K562 (cell line): ENCODE data around the gene MEX3D. TPM values are rescaled to one million over a fixed set of nuclear protein-coding genes. Genes with fewer than 3 reads are reported as not detected.

Experiments
- BCOR ChIP-seq: fragments of 450-650 bp; IDR thresholded peaks from 2 replicates; pipeline ENCODE4 v1.6.1; 2016
- CHCHD3 ChIP-seq: fragments of 250-450 bp; sonication (Bioruptor Pico); IDR thresholded peaks from 2 replicates; pipeline ENCODE4 v2.1.2; 2022; ENCODE audit warnings: mild to moderate bottlenecking
- KDM1A ChIP-seq, 2 experiments: fragments of 450-650 bp; IDR thresholded peaks; 2 replicates each; pipeline ENCODE4 v1.6.1; 2016; ENCODE audit warnings: mild to moderate bottlenecking in 2 of 2
- MAZ ChIP-seq, 2 experiments: fragments of 450-650 bp in 1 of 2; sonication (generic) in 1 of 2; formaldehyde crosslinking; IDR thresholded peaks in 1 of 2; conservative IDR thresholded peaks in 1 of 2; 2 replicates each; pipeline versions ENCODE4 v1.4.0 to v1.5.0; 2020; ENCODE audit warnings: mild to moderate bottlenecking in 1 of 2, missing genetic modification reagents in 1 of 2
- PYGO2 ChIP-seq: fragments of 450-650 bp; IDR thresholded peaks from 2 replicates; pipeline ENCODE4 v1.6.1; 2016; ENCODE audit warnings: mild to moderate bottlenecking, missing genetic modification characterization, moderate library complexity, missing compliant biosample characterization
- RBM25 ChIP-seq: fragments of 200-400 bp; formaldehyde crosslinking; IDR thresholded peaks from 2 replicates; pipeline ENCODE4 v1.6.1; 2018; ENCODE audit warnings: low read length, low read depth, moderate library complexity; ENCODE audit not compliant: severe bottlenecking
- TCFL5 ChIP-seq: fragments of 250-450 bp; sonication (Bioruptor Pico); conservative IDR thresholded peaks from 2 replicates; pipeline ENCODE4 v1.6.1; 2021; ENCODE audit warnings: mild to moderate bottlenecking, moderate library complexity, matching md5 sums
- TFAM ChIP-seq: fragments of 250-450 bp; sonication (Bioruptor Pico); conservative IDR thresholded peaks from 2 replicates; pipeline ENCODE4 v1.5.0; 2021; ENCODE audit warnings: mild to moderate bottlenecking, moderate library complexity
- ZBTB8A ChIP-seq: fragments of 450-650 bp; IDR thresholded peaks from 2 replicates; pipeline ENCODE4 v1.6.1; 2018; ENCODE audit warnings: mild to moderate bottlenecking, moderate library complexity; ENCODE audit not compliant: partially characterized antibody
- ZFP36 ChIP-seq: fragments of 150-350 bp; IDR thresholded peaks from 2 replicates; pipeline ENCODE4 v1.6.1; 2018; ENCODE audit warnings: low read length, low read depth; ENCODE audit not compliant: partially characterized antibody
- polyA plus RNA-seq, 8 experiments: library from polyadenylated mRNA; depleted of rRNA in 4 of 8; stranded (reverse) in 5 of 8; unstranded in 3 of 8; fragments of >200 nt; fragmentation: Nextera tagmentation in 2 of 8; fragmentation: Illumina TruSeq in 1 of 8; extraction: Ambion mirVana in 2 of 8; extraction: Trizol in 1 of 8; gene quantifications; 2 replicates each; pipeline versions ENCODE4 v1.2.1 to v1.2.3, GENCODE V29; 2011 to 2014; ENCODE audit warnings: inconsistent platforms in 1 of 8, missing spikeins in 1 of 8
- total RNA-seq, 7 experiments: library from RNA; depleted of rRNA in 6 of 7; stranded (reverse); fragments of >200 nt in 6 of 7; fragmentation: Illumina TruSeq in 2 of 7; extraction: Trizol in 2 of 7; gene quantifications; 2 replicates each; pipeline versions ENCODE4 v1.2.1 to v1.2.3, GENCODE V29; 2011 to 2021; ENCODE audit warnings: low replicate concordance in 1 of 7
- TF ChIP-seq, protein P1 (sequence below): fragments of 200-600 bp; sonication (generic); IDR thresholded peaks from one replicate; pipeline ENCODE4 v1.6.1; 2012; ENCODE audit warnings: mild to moderate bottlenecking, low read depth, low read length, inconsistent platforms
- TF ChIP-seq, protein P2 (sequence below): fragments of 450-650 bp; formaldehyde crosslinking; IDR thresholded peaks from 2 replicates; pipeline ENCODE4 v1.4.0; 2020; ENCODE audit warnings: mild to moderate bottlenecking, moderate library complexity
- TF ChIP-seq, protein P3 (sequence below): fragments of 450-650 bp; IDR thresholded peaks from 2 replicates; pipeline ENCODE4 v1.6.1; 2018; ENCODE audit not compliant: partially characterized antibody

Gene MEX3D
- total and polyA plus RNA-seq, 9 of the 15 experiments (the other 6 are each of a cell fraction or from before 2014, with no cell fraction given): 1.7 to 39.3 (median 5.7) TPM

DNA sequence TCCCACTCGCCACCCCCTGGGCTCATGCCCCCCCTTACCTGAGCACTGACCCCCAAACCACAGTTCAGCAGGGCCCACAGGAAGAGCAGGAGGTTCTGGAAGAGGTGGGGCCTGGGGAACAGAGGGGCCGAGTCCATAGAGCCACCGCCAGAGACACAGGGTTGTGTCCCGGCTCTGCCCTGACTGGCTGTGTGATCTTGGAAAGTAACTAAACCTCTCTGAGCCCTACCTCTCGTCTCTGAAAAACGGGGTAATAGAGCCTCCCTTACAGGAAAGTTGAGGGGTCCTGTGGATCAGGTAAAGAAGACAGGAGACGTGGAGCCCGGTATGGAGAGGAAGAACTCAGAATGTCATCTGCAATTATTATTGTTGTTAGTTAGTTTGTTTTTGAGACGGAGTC is 57.3 kb downstream of the MEX3D start (continued):
- TF ChIP-seq, protein P1, sequence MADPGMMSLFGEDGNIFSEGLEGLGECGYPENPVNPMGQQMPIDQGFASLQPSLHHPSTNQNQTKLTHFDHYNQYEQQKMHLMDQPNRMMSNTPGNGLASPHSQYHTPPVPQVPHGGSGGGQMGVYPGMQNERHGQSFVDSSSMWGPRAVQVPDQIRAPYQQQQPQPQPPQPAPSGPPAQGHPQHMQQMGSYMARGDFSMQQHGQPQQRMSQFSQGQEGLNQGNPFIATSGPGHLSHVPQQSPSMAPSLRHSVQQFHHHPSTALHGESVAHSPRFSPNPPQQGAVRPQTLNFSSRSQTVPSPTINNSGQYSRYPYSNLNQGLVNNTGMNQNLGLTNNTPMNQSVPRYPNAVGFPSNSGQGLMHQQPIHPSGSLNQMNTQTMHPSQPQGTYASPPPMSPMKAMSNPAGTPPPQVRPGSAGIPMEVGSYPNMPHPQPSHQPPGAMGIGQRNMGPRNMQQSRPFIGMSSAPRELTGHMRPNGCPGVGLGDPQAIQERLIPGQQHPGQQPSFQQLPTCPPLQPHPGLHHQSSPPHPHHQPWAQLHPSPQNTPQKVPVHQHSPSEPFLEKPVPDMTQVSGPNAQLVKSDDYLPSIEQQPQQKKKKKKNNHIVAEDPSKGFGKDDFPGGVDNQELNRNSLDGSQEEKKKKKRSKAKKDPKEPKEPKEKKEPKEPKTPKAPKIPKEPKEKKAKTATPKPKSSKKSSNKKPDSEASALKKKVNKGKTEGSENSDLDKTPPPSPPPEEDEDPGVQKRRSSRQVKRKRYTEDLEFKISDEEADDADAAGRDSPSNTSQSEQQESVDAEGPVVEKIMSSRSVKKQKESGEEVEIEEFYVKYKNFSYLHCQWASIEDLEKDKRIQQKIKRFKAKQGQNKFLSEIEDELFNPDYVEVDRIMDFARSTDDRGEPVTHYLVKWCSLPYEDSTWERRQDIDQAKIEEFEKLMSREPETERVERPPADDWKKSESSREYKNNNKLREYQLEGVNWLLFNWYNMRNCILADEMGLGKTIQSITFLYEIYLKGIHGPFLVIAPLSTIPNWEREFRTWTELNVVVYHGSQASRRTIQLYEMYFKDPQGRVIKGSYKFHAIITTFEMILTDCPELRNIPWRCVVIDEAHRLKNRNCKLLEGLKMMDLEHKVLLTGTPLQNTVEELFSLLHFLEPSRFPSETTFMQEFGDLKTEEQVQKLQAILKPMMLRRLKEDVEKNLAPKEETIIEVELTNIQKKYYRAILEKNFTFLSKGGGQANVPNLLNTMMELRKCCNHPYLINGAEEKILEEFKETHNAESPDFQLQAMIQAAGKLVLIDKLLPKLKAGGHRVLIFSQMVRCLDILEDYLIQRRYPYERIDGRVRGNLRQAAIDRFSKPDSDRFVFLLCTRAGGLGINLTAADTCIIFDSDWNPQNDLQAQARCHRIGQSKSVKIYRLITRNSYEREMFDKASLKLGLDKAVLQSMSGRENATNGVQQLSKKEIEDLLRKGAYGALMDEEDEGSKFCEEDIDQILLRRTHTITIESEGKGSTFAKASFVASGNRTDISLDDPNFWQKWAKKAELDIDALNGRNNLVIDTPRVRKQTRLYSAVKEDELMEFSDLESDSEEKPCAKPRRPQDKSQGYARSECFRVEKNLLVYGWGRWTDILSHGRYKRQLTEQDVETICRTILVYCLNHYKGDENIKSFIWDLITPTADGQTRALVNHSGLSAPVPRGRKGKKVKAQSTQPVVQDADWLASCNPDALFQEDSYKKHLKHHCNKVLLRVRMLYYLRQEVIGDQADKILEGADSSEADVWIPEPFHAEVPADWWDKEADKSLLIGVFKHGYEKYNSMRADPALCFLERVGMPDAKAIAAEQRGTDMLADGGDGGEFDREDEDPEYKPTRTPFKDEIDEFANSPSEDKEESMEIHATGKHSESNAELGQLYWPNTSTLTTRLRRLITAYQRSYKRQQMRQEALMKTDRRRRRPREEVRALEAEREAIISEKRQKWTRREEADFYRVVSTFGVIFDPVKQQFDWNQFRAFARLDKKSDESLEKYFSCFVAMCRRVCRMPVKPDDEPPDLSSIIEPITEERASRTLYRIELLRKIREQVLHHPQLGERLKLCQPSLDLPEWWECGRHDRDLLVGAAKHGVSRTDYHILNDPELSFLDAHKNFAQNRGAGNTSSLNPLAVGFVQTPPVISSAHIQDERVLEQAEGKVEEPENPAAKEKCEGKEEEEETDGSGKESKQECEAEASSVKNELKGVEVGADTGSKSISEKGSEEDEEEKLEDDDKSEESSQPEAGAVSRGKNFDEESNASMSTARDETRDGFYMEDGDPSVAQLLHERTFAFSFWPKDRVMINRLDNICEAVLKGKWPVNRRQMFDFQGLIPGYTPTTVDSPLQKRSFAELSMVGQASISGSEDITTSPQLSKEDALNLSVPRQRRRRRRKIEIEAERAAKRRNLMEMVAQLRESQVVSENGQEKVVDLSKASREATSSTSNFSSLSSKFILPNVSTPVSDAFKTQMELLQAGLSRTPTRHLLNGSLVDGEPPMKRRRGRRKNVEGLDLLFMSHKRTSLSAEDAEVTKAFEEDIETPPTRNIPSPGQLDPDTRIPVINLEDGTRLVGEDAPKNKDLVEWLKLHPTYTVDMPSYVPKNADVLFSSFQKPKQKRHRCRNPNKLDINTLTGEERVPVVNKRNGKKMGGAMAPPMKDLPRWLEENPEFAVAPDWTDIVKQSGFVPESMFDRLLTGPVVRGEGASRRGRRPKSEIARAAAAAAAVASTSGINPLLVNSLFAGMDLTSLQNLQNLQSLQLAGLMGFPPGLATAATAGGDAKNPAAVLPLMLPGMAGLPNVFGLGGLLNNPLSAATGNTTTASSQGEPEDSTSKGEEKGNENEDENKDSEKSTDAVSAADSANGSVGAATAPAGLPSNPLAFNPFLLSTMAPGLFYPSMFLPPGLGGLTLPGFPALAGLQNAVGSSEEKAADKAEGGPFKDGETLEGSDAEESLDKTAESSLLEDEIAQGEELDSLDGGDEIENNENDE: no peak
- no peak for TF ChIP-seq CHCHD3
- peak; percentile 81 for TF ChIP-seq BCOR
- TF ChIP-seq ZBTB8A: no peak
- no peak for TF ChIP-seq PYGO2 (tag)
- TF ChIP-seq, protein P2, sequence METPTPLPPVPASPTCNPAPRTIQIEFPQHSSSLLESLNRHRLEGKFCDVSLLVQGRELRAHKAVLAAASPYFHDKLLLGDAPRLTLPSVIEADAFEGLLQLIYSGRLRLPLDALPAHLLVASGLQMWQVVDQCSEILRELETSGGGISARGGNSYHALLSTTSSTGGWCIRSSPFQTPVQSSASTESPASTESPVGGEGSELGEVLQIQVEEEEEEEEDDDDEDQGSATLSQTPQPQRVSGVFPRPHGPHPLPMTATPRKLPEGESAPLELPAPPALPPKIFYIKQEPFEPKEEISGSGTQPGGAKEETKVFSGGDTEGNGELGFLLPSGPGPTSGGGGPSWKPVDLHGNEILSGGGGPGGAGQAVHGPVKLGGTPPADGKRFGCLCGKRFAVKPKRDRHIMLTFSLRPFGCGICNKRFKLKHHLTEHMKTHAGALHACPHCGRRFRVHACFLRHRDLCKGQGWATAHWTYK: no peak
- TF ChIP-seq TCFL5 (CRISPR knock-in tag): no peak
- no peak for TF ChIP-seq MAZ (CRISPR knock-in tag; conservative IDR thresholded peaks at IDR 0.05 in 1 of 2, IDR thresholded peaks at IDR 0.05 in 1 of 2)
- peak; percentile 76 for TF ChIP-seq RBM25
- TF ChIP-seq, protein P3, sequence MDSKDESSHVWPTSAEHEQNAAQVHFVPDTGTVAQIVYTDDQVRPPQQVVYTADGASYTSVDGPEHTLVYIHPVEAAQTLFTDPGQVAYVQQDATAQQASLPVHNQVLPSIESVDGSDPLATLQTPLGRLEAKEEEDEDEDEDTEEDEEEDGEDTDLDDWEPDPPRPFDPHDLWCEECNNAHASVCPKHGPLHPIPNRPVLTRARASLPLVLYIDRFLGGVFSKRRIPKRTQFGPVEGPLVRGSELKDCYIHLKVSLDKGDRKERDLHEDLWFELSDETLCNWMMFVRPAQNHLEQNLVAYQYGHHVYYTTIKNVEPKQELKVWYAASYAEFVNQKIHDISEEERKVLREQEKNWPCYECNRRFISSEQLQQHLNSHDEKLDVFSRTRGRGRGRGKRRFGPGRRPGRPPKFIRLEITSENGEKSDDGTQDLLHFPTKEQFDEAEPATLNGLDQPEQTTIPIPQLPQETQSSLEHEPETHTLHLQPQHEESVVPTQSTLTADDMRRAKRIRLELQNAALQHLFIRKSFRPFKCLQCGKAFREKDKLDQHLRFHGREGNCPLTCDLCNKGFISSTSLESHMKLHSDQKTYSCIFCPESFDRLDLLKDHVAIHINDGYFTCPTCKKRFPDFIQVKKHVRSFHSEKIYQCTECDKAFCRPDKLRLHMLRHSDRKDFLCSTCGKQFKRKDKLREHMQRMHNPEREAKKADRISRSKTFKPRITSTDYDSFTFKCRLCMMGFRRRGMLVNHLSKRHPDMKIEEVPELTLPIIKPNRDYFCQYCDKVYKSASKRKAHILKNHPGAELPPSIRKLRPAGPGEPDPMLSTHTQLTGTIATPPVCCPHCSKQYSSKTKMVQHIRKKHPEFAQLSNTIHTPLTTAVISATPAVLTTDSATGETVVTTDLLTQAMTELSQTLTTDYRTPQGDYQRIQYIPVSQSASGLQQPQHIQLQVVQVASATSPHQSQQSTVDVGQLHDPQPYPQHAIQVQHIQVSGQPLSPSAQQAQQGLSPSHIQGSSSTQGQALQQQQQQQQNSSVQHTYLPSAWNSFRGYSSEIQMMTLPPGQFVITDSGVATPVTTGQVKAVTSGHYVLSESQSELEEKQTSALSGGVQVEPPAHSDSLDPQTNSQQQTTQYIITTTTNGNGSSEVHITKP: no peak
- TF ChIP-seq ZFP36: peak; percentile 45
- peak; percentile 34 to 37; a peak in 3 of 4 replicates for TF ChIP-seq KDM1A (IDR thresholded peaks at IDR 0.05)
- no peak for TF ChIP-seq TFAM
